Keratinocyte (primary cell): ENCODE data around the gene DNMBP. TPM values are rescaled to one million over a fixed set of nuclear protein-coding genes. Genes with fewer than 3 reads are reported as not detected.

Experiments
- DNase-seq: peaks from one replicate; pipeline ENCODE4 v3.0.0-alpha.2; 2011; ENCODE audit warnings: low read depth, missing footprints, low spot score
- FAIRE-seq: peaks from 2 replicates; lab custom pipeline; 2011; peaks lifted over from hg19 to GRCh38; lab: Jason Lieb, UNC
- H2AFZ ChIP-seq: 2 replicates; pipeline ENCODE4 v1.6.0; 2012; ENCODE audit warnings: low read length, control low read depth, inconsistent platforms; ENCODE audit not compliant: control insufficient read depth
- H3K27ac ChIP-seq: 2 replicates; pipeline ENCODE4 v1.5.1; 2011; ENCODE audit warnings: low read length; ENCODE audit not compliant: control insufficient read depth, insufficient read depth
- H3K27me3 ChIP-seq: 3 replicates; pipeline ENCODE4 v1.6.0; 2011; ENCODE audit warnings: low read length; ENCODE audit not compliant: control insufficient read depth, insufficient read depth; ENCODE audit errors: extremely low read depth
- H3K36me3 ChIP-seq, 2 experiments: 2 replicates in 1 of 2; 3 replicates in 1 of 2; pipeline ENCODE4 v1.5.1; 2011; ENCODE audit warnings: low read length in 2 of 2, mild to moderate bottlenecking in 1 of 2; ENCODE audit not compliant: control insufficient read depth in 2 of 2, insufficient read depth in 2 of 2; ENCODE audit errors: extremely low read depth in 1 of 2
- H3K4me1 ChIP-seq: 3 replicates; pipeline ENCODE4 v1.5.1; 2011; ENCODE audit warnings: low read length; ENCODE audit not compliant: control insufficient read depth, insufficient read depth; ENCODE audit errors: extremely low read depth
- H3K4me2 ChIP-seq: 3 replicates; pipeline ENCODE4 v1.6.0; 2011; ENCODE audit warnings: low read depth, low read length; ENCODE audit not compliant: control insufficient read depth, insufficient read depth; ENCODE audit errors: extremely low read depth
- H3K4me3 ChIP-seq, 3 experiments: fragments of 200-600 bp in 1 of 3; sonication (generic) in 1 of 3; 2 replicates in 2 of 3; 3 replicates in 1 of 3; pipeline ENCODE4 v1.5.1; 2011 to 2016; ENCODE audit warnings: low read length in 3 of 3, mild to moderate bottlenecking in 3 of 3, control low read depth in 2 of 3, inconsistent platforms in 1 of 3, low read depth in 1 of 3, mixed read lengths in 1 of 3, mixed run types in 1 of 3, moderate library complexity in 1 of 3; ENCODE audit not compliant: control insufficient read depth in 2 of 3, insufficient read depth in 2 of 3; ENCODE audit errors: extremely low read depth in 1 of 3
- H3K79me2 ChIP-seq: 2 replicates; pipeline ENCODE4 v1.6.0; 2012; ENCODE audit warnings: low read length; ENCODE audit not compliant: control insufficient read depth, insufficient read depth
- H3K9ac ChIP-seq: 3 replicates; pipeline ENCODE4 v1.6.0; 2011; ENCODE audit warnings: low read length; ENCODE audit not compliant: control insufficient read depth, insufficient read depth; ENCODE audit errors: extremely low read depth
- H3K9me1 ChIP-seq: 3 replicates; pipeline ENCODE4 v1.6.0; 2011; ENCODE audit warnings: low read length; ENCODE audit not compliant: control insufficient read depth, insufficient read depth; ENCODE audit errors: extremely low read depth
- H3K9me3 ChIP-seq: 2 replicates; pipeline ENCODE4 v1.5.1; 2012; ENCODE audit warnings: low read depth, low read length; ENCODE audit not compliant: control insufficient read depth
- H4K20me1 ChIP-seq: 3 replicates; pipeline ENCODE4 v1.6.0; 2011; ENCODE audit warnings: low read length; ENCODE audit not compliant: control insufficient read depth, insufficient read depth; ENCODE audit errors: extremely low read depth
- EZH2 ChIP-seq: IDR thresholded peaks from one replicate; pipeline ENCODE4 v1.6.1; 2012; ENCODE audit warnings: inconsistent platforms, mild to moderate bottlenecking, low read length, moderate library complexity
- dilution Hi-C: fragments of 300-500 bp; cut with MboI; formaldehyde crosslinking; loops from one replicate; pipeline ENCODE4 v1.7.0; 2020; ENCODE audit warnings: low sequenced_read_pairs; ENCODE audit not compliant: extremely low pct_ligation_motif_present
- polyA plus RNA-seq, 5 experiments: library from polyadenylated mRNA; depleted of rRNA in 3 of 5; stranded (reverse) in 3 of 5; stranded (forward) in 1 of 5; unstranded in 1 of 5; fragments of >200 nt; gene quantifications; 1 replicate in 1 of 5; 2 replicates in 3 of 5; 3 replicates in 1 of 5; pipeline versions ENCODE4 v1.2.1 to v1.2.3, GENCODE V29; 2011 to 2012; ENCODE audit warnings: missing spikeins in 2 of 5, low read depth in 1 of 5, low replicate concordance in 1 of 5
- TF ChIP-seq, protein P1 (sequence below), 3 experiments: IDR thresholded peaks in 1 of 3; conservative IDR thresholded peaks in 1 of 3; optimal IDR thresholded peaks in 1 of 3; 2 replicates in 2 of 3; 3 replicates in 1 of 3; pipeline versions ENCODE3 to v1.5.1; 2011; ENCODE audit warnings: low read length in 3 of 3, mild to moderate bottlenecking in 3 of 3, moderate library complexity in 2 of 3, control low read depth in 1 of 3, inconsistent platforms in 1 of 3; ENCODE audit not compliant: insufficient read depth in 2 of 3; ENCODE audit errors: extremely low read depth in 1 of 3

The DNMBP gene
- polyA plus RNA-seq, 1 donor (not counting 4 experiments of a cell fraction or from before 2014, with no cell fraction given) = 15.8 TPM

DNA sequence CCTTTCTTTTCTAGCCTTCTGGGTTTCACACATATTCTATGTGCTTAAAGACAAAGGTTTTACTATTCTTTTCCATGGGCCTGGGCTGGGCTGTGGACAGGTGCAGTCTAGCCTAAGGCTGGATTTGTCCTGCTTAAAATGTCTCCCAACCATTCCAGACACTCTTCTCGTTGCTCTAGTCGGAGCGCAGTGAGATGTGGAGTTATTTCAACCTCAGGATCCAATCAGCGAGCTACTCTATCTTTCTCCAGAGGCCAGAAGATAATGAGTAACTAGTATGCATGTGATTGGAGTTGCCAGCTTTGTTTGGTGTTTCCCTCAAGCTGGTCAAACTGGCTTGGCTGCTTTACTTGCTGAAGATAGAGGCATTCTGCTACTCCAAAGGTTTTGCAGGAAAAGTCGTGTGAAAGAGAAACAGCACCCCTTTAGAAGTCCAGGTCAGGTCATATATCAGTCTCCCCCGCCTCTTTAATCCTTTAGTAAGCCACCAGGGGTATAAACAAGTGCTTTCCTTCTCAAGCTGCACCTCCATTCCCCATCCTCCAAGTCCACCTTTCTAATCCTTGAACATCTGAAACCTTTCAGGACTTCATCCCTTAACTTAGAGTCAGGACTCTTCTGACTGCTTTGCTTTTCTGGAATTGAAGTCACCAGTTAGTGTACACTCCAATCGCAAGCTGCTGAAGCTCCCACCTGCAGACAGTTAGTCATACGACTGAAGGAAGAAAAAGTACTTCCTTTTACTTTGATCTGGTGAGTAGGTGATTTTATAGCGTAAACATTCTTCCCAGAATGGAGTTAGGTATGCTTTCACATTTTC lies 78.8 kb downstream of the DNMBP start:
- Histone ChIP-seq H3K27me3 (no peaks in the 10 kb centered on the region), H4K20me1 (no peaks in the 10 kb centered on the region), H3K4me2 (peak overlapping the region; percentile 94), H3K4me3 (peak overlapping the region; percentile 6 to 67 (median 63)), H2AFZ (no peak overlapping the region), H3K9me1 (peaks cover 3% of the 10 kb centered on the region), H3K36me3 (no peaks in the 10 kb centered on the region), H3K4me1 (peaks cover 52% of the 10 kb centered on the region), H3K79me2 (peaks cover 50% of the 10 kb centered on the region), H3K9ac (peak overlapping the region; percentile 44), H3K27ac (peak overlapping the region; percentile 96), H3K9me3 (no peaks in the 10 kb centered on the region)
- TF ChIP-seq, protein P1, sequence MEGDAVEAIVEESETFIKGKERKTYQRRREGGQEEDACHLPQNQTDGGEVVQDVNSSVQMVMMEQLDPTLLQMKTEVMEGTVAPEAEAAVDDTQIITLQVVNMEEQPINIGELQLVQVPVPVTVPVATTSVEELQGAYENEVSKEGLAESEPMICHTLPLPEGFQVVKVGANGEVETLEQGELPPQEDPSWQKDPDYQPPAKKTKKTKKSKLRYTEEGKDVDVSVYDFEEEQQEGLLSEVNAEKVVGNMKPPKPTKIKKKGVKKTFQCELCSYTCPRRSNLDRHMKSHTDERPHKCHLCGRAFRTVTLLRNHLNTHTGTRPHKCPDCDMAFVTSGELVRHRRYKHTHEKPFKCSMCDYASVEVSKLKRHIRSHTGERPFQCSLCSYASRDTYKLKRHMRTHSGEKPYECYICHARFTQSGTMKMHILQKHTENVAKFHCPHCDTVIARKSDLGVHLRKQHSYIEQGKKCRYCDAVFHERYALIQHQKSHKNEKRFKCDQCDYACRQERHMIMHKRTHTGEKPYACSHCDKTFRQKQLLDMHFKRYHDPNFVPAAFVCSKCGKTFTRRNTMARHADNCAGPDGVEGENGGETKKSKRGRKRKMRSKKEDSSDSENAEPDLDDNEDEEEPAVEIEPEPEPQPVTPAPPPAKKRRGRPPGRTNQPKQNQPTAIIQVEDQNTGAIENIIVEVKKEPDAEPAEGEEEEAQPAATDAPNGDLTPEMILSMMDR (optimal IDR thresholded peaks at IDR 0.05 in 1 of 3, IDR thresholded peaks at IDR 0.05 in 1 of 3, conservative IDR thresholded peaks at IDR 0.05 in 1 of 3; ENCODE audit: extremely low read depth in 1 of 3, insufficient read depth in 2 of 3, low read length in 3 of 3) = no peak
- no peak for TF ChIP-seq EZH2
- dilution Hi-C loops = no loop called here
- peak; percentile 82 for FAIRE-seq
- DNase-seq = peak; percentile 69

DNA sequence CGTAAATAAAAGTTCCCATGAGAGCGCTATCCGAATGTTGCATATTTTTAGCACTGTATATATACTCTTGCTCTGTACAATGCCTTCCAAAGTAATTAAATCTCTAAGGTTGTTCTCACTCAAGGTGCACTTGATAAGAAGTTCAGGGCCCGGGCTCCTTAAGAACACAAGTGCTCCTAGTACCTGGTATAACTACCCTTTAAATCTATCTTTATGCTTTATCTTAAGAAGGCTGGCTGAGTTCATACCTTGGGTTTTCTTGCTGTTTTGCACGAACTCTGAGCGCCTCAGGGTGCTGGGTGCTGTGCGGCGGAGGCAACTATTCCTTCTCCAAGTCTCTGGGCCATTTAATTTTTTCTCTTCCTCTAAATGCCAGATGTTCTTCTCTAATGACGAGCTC lies 80.4 kb downstream of the DNMBP start:
- H2AFZ ChIP-seq = no peak overlapping the region
- no peaks in the 10 kb centered on the region for H3K9me3 ChIP-seq
- no peak for TF ChIP-seq EZH2
- TF ChIP-seq, protein P1 (optimal IDR thresholded peaks at IDR 0.05 in 1 of 3, IDR thresholded peaks at IDR 0.05 in 1 of 3, conservative IDR thresholded peaks at IDR 0.05 in 1 of 3; ENCODE audit: extremely low read depth in 1 of 3, insufficient read depth in 2 of 3, low read length in 3 of 3) = no peak
- no peak overlapping the region for H3K27ac ChIP-seq
- H4K20me1 ChIP-seq = no peaks in the 10 kb centered on the region
- dilution Hi-C loops = no loop called here
- H3K9ac ChIP-seq = no peak overlapping the region
- H3K4me1 ChIP-seq = peaks cover 52% of the 10 kb centered on the region
- FAIRE-seq = no peak
- H3K4me3 ChIP-seq = peak overlapping the region in 1 of 3 experiments; percentile 63
- H3K27me3 ChIP-seq = no peaks in the 10 kb centered on the region
- no peak for DNase-seq
- H3K4me2 ChIP-seq = peak overlapping the region; percentile 54
- H3K79me2 ChIP-seq = peaks cover 61% of the 10 kb centered on the region
- peaks cover 3% of the 10 kb centered on the region for H3K9me1 ChIP-seq
- no peaks in the 10 kb centered on the region for H3K36me3 ChIP-seq
